A549 (cell line): Measurements from ENCODE around the gene SEL1L3. TPM values are rescaled to one million over a fixed set of nuclear protein-coding genes. Genes with fewer than 3 reads are reported as not detected.

Experiments
- ATAC-seq, 2 experiments: fragments of 200-7000 bp in 1 of 2; fragments of >200 bp in 1 of 2; cut with Nextera tagmentation in 1 of 2; cut with Tn5 transposase in 1 of 2; 3 replicates each; pipeline versions ENCODE4 v1.8.0 to v1.9.1; 2018 to 2020; ENCODE audit warnings: mild to moderate bottlenecking in 1 of 2, moderate library complexity in 1 of 2
- CTCF ChIA-PET: fragments of 300-600 bp; sonication (Branson Sonifier 250); formaldehyde crosslinking; extraction: SDS; loops from one replicate; lab custom pipeline; 2021; ENCODE audit warnings: antibody characterized with exemption, inconsistent platforms; lab: Yijun Ruan, JAX
- POLR2A ChIA-PET: fragments of 350-600 bp; formaldehyde crosslinking; extraction: SDS; loops from one replicate; lab custom pipeline; 2021; ENCODE audit warnings: antibody characterized with exemption, inconsistent platforms; lab: Yijun Ruan, JAX
- DNase-seq, 2 experiments: peaks; one replicate each; pipeline versions ENCODE4 v3.0.0 to v3.0.0-alpha.2; 2011 to 2016; ENCODE audit warnings: low read depth in 1 of 2, low spot score in 1 of 2
- FAIRE-seq: peaks from 2 replicates; lab custom pipeline; 2011; peaks lifted over from hg19 to GRCh38; lab: Jason Lieb, UNC
- H3K27ac ChIP-seq, 2 experiments: fragments of >200 bp; sonication (Bioruptor Twin); formaldehyde crosslinking; 3 replicates each; pipeline ENCODE4 v1.5.1; 2016 to 2017
- H3K4me1 ChIP-seq: fragments of >200 bp; sonication (Bioruptor Twin); formaldehyde crosslinking; 3 replicates; pipeline ENCODE4 v1.6.1; 2016
- H3K4me2 ChIP-seq: fragments of >200 bp; sonication (Bioruptor Twin); formaldehyde crosslinking; 3 replicates; pipeline ENCODE4 v1.6.1; 2016
- H3K4me3 ChIP-seq: fragments of >200 bp; sonication (Bioruptor Twin); formaldehyde crosslinking; 3 replicates; pipeline ENCODE4 v1.5.1; 2016
- H3K9me3 ChIP-seq: fragments of >200 bp; sonication (Bioruptor Twin); formaldehyde crosslinking; 3 replicates; pipeline ENCODE4 v1.6.1; 2016
- CBX2 ChIP-seq: fragments of 200-600 bp; sonication (generic); IDR thresholded peaks from 2 replicates; pipeline ENCODE4 v1.6.1; 2016; ENCODE audit warnings: low read depth, mild to moderate bottlenecking, borderline replicate concordance
- CBX8 ChIP-seq: fragments of 200-600 bp; sonication (generic); IDR thresholded peaks from 2 replicates; pipeline ENCODE4 v1.6.1; 2016
- CHD4 ChIP-seq: fragments of 200-600 bp; sonication (generic); IDR thresholded peaks from 2 replicates; pipeline ENCODE4 v1.6.1; 2016; ENCODE audit warnings: antibody characterized with exemption, mild to moderate bottlenecking, borderline replicate concordance
- ELK1 ChIP-seq: fragments of 150-350 bp; IDR thresholded peaks from 2 replicates; pipeline ENCODE4 v1.6.1; 2014; ENCODE audit warnings: low read depth, mild to moderate bottlenecking, low read length
- ESRRA ChIP-seq: fragments of 150-350 bp; IDR thresholded peaks from 2 replicates; pipeline ENCODE4 v1.6.1; 2014; ENCODE audit warnings: mild to moderate bottlenecking, low read length, borderline replicate concordance
- HES2 ChIP-seq: fragments of >200 bp; sonication (Bioruptor Twin); formaldehyde crosslinking; IDR thresholded peaks from 2 replicates; pipeline ENCODE4 v1.6.1; 2016
- HEYL ChIP-seq: fragments of 250-450 bp; sonication (Bioruptor Pico); IDR thresholded peaks from 2 replicates; pipeline ENCODE4 v1.8.0; 2021; ENCODE audit warnings: mild to moderate bottlenecking, moderate library complexity
- HMGXB4 ChIP-seq: fragments of 250-450 bp; sonication (Bioruptor Pico); IDR thresholded peaks from 2 replicates; pipeline ENCODE4 v1.5.0; 2021; ENCODE audit warnings: mild to moderate bottlenecking, moderate library complexity, borderline replicate concordance
- HOXA7 ChIP-seq: fragments of 250-450 bp; sonication (Bioruptor Pico); IDR thresholded peaks from 2 replicates; pipeline ENCODE4 v1.5.0; 2020; ENCODE audit warnings: mild to moderate bottlenecking, moderate library complexity
- HOXB13 ChIP-seq: fragments of 250-450 bp; sonication (Bioruptor Pico); IDR thresholded peaks from 2 replicates; pipeline ENCODE4 v1.5.0; 2020; ENCODE audit warnings: low read depth, mild to moderate bottlenecking, moderate library complexity
- JUNB ChIP-seq: fragments of >200 bp; sonication (Bioruptor Twin); formaldehyde crosslinking; IDR thresholded peaks from 2 replicates; pipeline ENCODE4 v1.6.1; 2016
- KDM1A ChIP-seq: fragments of 200-600 bp; sonication (generic); IDR thresholded peaks from 2 replicates; pipeline ENCODE4 v1.6.1; 2016; ENCODE audit warnings: low read depth, mild to moderate bottlenecking
- KDM5A ChIP-seq: fragments of 200-600 bp; sonication (generic); IDR thresholded peaks from 2 replicates; pipeline ENCODE4 v1.6.1; 2016; ENCODE audit warnings: antibody characterized with exemption, mild to moderate bottlenecking
- NR3C1 ChIP-seq: fragments of >200 bp; sonication (Bioruptor Twin); formaldehyde crosslinking; IDR thresholded peaks from 3 replicates; pipeline ENCODE4 v1.6.1; 2017
- PBX3 ChIP-seq: IDR thresholded peaks from 2 replicates; pipeline ENCODE4 v1.6.1; 2012
- POLR2AphosphoS2 ChIP-seq: conservative IDR thresholded peaks from 2 replicates; pipeline ENCODE4 v1.6.1; 2012; ENCODE audit warnings: low read length, improper control_type of control experiment, inconsistent platforms
- RAD21 ChIP-seq, 2 experiments: fragments of >200 bp in 1 of 2; sonication (Bioruptor Twin) in 1 of 2; formaldehyde crosslinking in 1 of 2; IDR thresholded peaks in 1 of 2; conservative IDR thresholded peaks in 1 of 2; 2 replicates in 1 of 2; 3 replicates in 1 of 2; pipeline ENCODE4 v1.6.1; 2012 to 2018; ENCODE audit warnings: inconsistent platforms in 1 of 2
- RARB ChIP-seq: fragments of 250-450 bp; sonication (Bioruptor Pico); IDR thresholded peaks from 2 replicates; pipeline ENCODE4 v1.8.0; 2021; ENCODE audit warnings: mild to moderate bottlenecking, moderate library complexity
- RFX5 ChIP-seq: fragments of 450-650 bp; IDR thresholded peaks from 2 replicates; pipeline ENCODE4 v1.7.1; 2014; ENCODE audit warnings: antibody characterized with exemption, mild to moderate bottlenecking, moderate library complexity
- USF2 ChIP-seq: fragments of 450-650 bp; IDR thresholded peaks from 2 replicates; pipeline ENCODE4 v1.6.1; 2014; ENCODE audit warnings: antibody characterized with exemption
- ZC3H11A ChIP-seq: fragments of 450-650 bp; IDR thresholded peaks from 2 replicates; pipeline ENCODE4 v1.6.1; 2014; ENCODE audit warnings: antibody characterized with exemption, mild to moderate bottlenecking
- ZFP36 ChIP-seq: fragments of 450-650 bp; IDR thresholded peaks from 2 replicates; pipeline ENCODE4 v1.6.1; 2014; ENCODE audit warnings: borderline replicate concordance; ENCODE audit not compliant: partially characterized antibody
- WGBS: methylation state at CpG from one replicate; pipeline ENCODE4 v1.1.6; 2017; ENCODE audit errors: missing lambda C conversion rate; 5-methylcytosine and 5-hydroxymethylcytosine counted together
- polyA plus RNA-seq, 4 experiments: library from polyadenylated mRNA; depleted of rRNA in 3 of 4; stranded (reverse); fragments of >200 nt; fragmentation: RNase III in 1 of 4; extraction: RNeasy Plus Mini Kit Qiagen cat#74134 plus additional on column Dnase treatment in 1 of 4; gene quantifications; 2 replicates in 3 of 4; 3 replicates in 1 of 4; pipeline ENCODE4 v1.2.3, GENCODE V29; 2011 to 2017
- TF ChIP-seq, protein P1 (sequence below): IDR thresholded peaks from 2 replicates; pipeline ENCODE4 v1.6.1; 2012

Gene SEL1L3
- polyA plus RNA-seq, 2 of the 4 experiments (the other 2 are of a cell fraction) = 26.1 to 27.0 TPM

- DNase-seq = no peak
- Histone ChIP-seq H3K4me2 (no peak overlapping the region), H3K4me3 (no peak overlapping the region), H3K27ac (no peak overlapping the region), H3K4me1 (no peaks in the 10 kb centered on the region), H3K9me3 (no peaks in the 10 kb centered on the region)
- no peak for ATAC-seq
- TF ChIP-seq ELK1 = no peak
- no peak for TF ChIP-seq RAD21 (conservative IDR thresholded peaks at IDR 0.05 in 1 of 2, IDR thresholded peaks at IDR 0.05 in 1 of 2)
- no peak for TF ChIP-seq RFX5
- TF ChIP-seq USF2 = no peak
- TF ChIP-seq ESRRA = no peak
- no peak for TF ChIP-seq JUNB
- no peak for TF ChIP-seq HES2
- no peak for TF ChIP-seq PBX3
- no peak for TF ChIP-seq NR3C1
- no peak for TF ChIP-seq KDM1A
- TF ChIP-seq KDM5A = no peak
- no peak for TF ChIP-seq POLR2AphosphoS2
- TF ChIP-seq HMGXB4 (CRISPR knock-in tag) = no peak
- no peak for TF ChIP-seq RARB (CRISPR knock-in tag)
- TF ChIP-seq HOXB13 = no peak
- TF ChIP-seq HOXA7 (CRISPR knock-in tag) = no peak
- TF ChIP-seq ZFP36 = no peak
- no peak for TF ChIP-seq CBX8
- no peak for TF ChIP-seq ZC3H11A
- no peak for TF ChIP-seq CBX2
- 78% methylated on average over 7 of the region's 7 CpGs for WGBS
- CTCF ChIA-PET = interaction anchor here (2.4 kb wide), 1 partner anchor 9 kb away, joined by 6 read pairs; no protein-coding TSS in a partner anchor
- POLR2A ChIA-PET = no interaction called here
- FAIRE-seq = no peak
Observed at GRCh38 chr4:25879991-25880651, 17.3 kb upstream of the SEL1L3 start.

- WGBS = 74% methylated on average over 6 of the region's 6 CpGs
- H3K27ac ChIP-seq = no peak overlapping the region
- H3K4me1 ChIP-seq = no peaks in the 10 kb centered on the region
- ChIA-PET CTCF (interaction anchor here (2.4 kb wide), 1 partner anchor 9 kb away, joined by 6 read pairs; no protein-coding TSS in a partner anchor), POLR2A (no interaction called here)
- H3K4me3 ChIP-seq = no peak overlapping the region
- FAIRE-seq (no peak), ATAC-seq (no peak), DNase-seq (no peak)
- TF ChIP-seq NR3C1 (no peak), HEYL (CRISPR knock-in tag) (no peak), CHD4 (no peak)
- TF ChIP-seq, protein P1, sequence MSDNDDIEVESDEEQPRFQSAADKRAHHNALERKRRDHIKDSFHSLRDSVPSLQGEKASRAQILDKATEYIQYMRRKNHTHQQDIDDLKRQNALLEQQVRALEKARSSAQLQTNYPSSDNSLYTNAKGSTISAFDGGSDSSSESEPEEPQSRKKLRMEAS = no peak
- H3K9me3 ChIP-seq = no peaks in the 10 kb centered on the region
- no peak overlapping the region for H3K4me2 ChIP-seq
Observed at GRCh38 chr4:25879587-25879986, 16.8 kb upstream of the SEL1L3 start.
